CD8-positive, alpha-beta memory T cell (primary cell): ENCODE data around the gene PKMYT1. TPM values are rescaled to one million over a fixed set of nuclear protein-coding genes. Genes with fewer than 3 reads are reported as not detected.

Experiments
- CTCF ChIA-PET: fragments of 350-600 bp; sonication (Branson Sonifier 250); formaldehyde crosslinking; loops from one replicate; lab custom pipeline; 2021; ENCODE audit warnings: antibody characterized with exemption; lab: Charles Lee
- POLR2A ChIA-PET: fragments of 350-600 bp; sonication (Branson Sonifier 250); formaldehyde crosslinking; loops from one replicate; lab custom pipeline; 2021; ENCODE audit warnings: antibody characterized with exemption; lab: Charles Lee
- DNase-seq, 5 donors: peaks; one replicate each; pipeline versions ENCODE4 v3.0.0 to v3.0.0-alpha.2; 2020 to 2022; ENCODE audit warnings: mixed read lengths in 1 of 5
- H3K27ac ChIP-seq: one replicate; pipeline ENCODE4 v1.7.0; 2013; ENCODE audit warnings: low read depth, mild to moderate bottlenecking, low read length, moderate library complexity
- H3K27me3 ChIP-seq: 2 replicates; pipeline ENCODE4 v1.7.0; 2013; ENCODE audit warnings: low read length, mild to moderate bottlenecking; ENCODE audit not compliant: insufficient read depth, poor library complexity, severe bottlenecking
- H3K36me3 ChIP-seq: 2 replicates; pipeline ENCODE4 v1.7.0; 2013; ENCODE audit warnings: mild to moderate bottlenecking, low read length, moderate library complexity; ENCODE audit not compliant: insufficient read depth
- H3K4me1 ChIP-seq: 2 replicates; pipeline ENCODE4 v1.7.0; 2013; ENCODE audit warnings: mild to moderate bottlenecking, low read length, moderate library complexity; ENCODE audit not compliant: insufficient read depth
- H3K4me3 ChIP-seq: 2 replicates; pipeline ENCODE4 v1.7.0; 2013; ENCODE audit warnings: mild to moderate bottlenecking, low read length
- H3K9me3 ChIP-seq: 2 replicates; pipeline ENCODE4 v1.7.0; 2013; ENCODE audit warnings: mild to moderate bottlenecking, low read length
- H3K27ac Mint-ChIP-seq, 8 donors: one replicate each; pipeline ENCODE4 v1.8.0; 2020 to 2021; ENCODE audit warnings: mixed read lengths in 8 of 8, mild to moderate bottlenecking in 6 of 8, inconsistent platforms in 3 of 8, moderate library complexity in 3 of 8
- H3K27me3 Mint-ChIP-seq, 2 donors: one replicate each; pipeline ENCODE4 v1.8.0; 2020 to 2021; ENCODE audit warnings: mixed read lengths in 2 of 2, mild to moderate bottlenecking in 1 of 2, moderate library complexity in 1 of 2
- H3K36me3 Mint-ChIP-seq, 3 donors: one replicate each; pipeline ENCODE4 v1.8.0; 2020 to 2021; ENCODE audit warnings: mixed read lengths in 3 of 3, inconsistent platforms in 1 of 3, mild to moderate bottlenecking in 1 of 3
- H3K4me1 Mint-ChIP-seq, 3 donors: one replicate each; pipeline ENCODE4 v1.8.0; 2020 to 2021; ENCODE audit warnings: mixed read lengths in 3 of 3, inconsistent platforms in 1 of 3, mild to moderate bottlenecking in 1 of 3
- H3K4me3 Mint-ChIP-seq, 7 donors: one replicate each; pipeline ENCODE4 v1.8.0; 2020 to 2021; ENCODE audit warnings: mixed read lengths in 7 of 7, mild to moderate bottlenecking in 6 of 7, moderate library complexity in 4 of 7, inconsistent platforms in 2 of 7
- H3K9me3 Mint-ChIP-seq, 5 donors: one replicate each; pipeline ENCODE4 v1.8.0; 2020 to 2022; ENCODE audit warnings: mixed read lengths in 5 of 5, mild to moderate bottlenecking in 3 of 5, moderate library complexity in 2 of 5, inconsistent platforms in 1 of 5
- polyA plus RNA-seq: library from polyadenylated mRNA; unstranded; fragments of 300-500 nt; fragmentation: Illumina TruSeq; gene quantifications from one replicate; pipeline ENCODE4 v1.2.3, GENCODE V29; 2021
- total RNA-seq, 2 experiments: library from RNA; stranded (reverse); gene quantifications; one replicate each; pipeline ENCODE4 v1.2.3, GENCODE V29; 2021

PKMYT1 gene
- total and polyA plus RNA-seq, 3 experiments from 2014 or later: 0.18 to 112 (median 103) TPM

DNA sequence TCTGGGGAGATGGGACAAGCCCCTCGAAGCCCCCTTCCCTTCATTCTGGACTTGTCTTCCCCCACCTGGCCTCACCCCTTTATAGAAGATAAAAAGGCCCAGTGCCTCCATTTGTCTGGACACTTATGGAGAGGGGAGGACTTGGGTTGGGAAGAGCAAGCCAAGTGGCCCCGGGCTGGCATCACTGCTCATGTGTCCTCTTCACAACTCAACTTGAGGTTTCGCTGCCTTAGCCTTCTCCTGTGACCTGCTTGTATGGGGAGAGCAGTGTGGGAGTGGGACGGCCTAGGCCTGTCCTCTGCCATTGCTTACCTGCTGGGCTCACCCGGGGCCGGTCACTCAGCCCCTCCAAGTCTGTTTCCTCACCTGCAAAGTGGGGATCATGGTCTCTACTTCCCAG is 9.7 kb downstream of the PKMYT1 start:
- Mint-ChIP-seq H3K9me3 (no peaks in the 10 kb centered on the region), H3K27me3 (peaks cover 6 to 21% of the 10 kb centered on the region in 2 donors), H3K27ac (peak overlapping the region in 1 of 8 donors; percentile 24), H3K4me1 (peaks cover 6 to 28% (median 11%) of the 10 kb centered on the region in 3 donors), H3K4me3 (peak overlapping the region; percentile 43 to 83 (median 65)), H3K36me3 (no peaks in the 10 kb centered on the region)
- H3K4me3 ChIP-seq: peak overlapping the region; percentile 71
- peaks cover 22% of the 10 kb centered on the region for H3K4me1 ChIP-seq
- DNase-seq: no peak
- H3K36me3 ChIP-seq: no peaks in the 10 kb centered on the region
- ChIA-PET POLR2A (no interaction called here), CTCF (interaction anchor here (1.4 kb wide), 1 partner anchor 10 kb away, joined by 3 read pairs; the partner anchor contains the start of gene PKMYT1)
- H3K9me3 ChIP-seq: no peaks in the 10 kb centered on the region
- peaks cover 22% of the 10 kb centered on the region for H3K27me3 ChIP-seq
- H3K27ac ChIP-seq: peak overlapping the region; percentile 39

DNA sequence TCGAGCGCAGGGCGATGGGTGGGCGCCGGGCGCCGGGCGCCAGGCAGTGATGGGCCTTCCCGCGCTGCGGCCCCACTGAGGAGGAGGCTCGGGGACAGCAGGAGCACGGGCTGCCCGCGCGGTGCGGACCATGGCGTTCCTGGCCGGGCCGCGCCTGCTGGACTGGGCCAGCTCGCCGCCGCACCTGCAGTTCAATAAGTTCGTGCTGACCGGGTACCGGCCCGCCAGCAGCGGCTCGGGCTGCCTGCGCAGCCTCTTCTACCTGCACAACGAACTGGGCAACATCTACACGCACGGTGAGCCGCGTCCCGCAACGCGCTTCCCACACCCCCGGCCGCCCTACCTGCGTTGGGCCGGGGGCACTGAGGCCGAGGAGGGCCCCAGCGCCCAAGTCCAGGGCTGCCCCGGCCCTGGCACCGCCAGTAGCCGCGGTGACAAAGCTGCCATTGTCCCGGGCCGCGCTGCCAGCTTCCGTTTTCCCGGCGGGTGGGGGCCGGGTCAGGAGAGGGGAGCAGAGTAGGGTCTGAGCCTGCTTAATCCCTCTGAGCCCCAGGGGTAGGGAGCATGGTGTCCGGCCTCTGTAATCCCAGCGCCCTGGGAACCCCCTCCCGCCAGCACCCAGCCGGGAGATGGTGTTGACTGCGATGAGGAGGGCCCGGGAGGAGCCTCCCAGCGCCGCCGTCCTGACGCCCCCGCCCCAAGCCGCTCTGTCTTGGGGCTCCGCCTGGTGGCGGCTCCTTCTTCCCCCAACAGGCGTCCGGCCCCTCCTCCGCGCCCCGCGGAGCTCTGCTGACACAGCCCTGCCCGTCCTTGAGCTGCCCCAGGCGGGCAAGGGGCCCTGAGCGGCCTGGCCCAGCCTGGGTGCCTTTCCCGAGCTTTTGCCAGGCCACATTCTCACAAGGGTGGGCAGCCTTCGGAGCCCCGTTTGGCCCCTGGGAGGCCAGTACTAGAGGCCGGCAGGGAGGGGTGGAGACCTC is 10.4 kb downstream of the PKMYT1 start:
- ChIA-PET CTCF (interaction anchor here (0.7 to 1.4 kb wide), 3 partner anchors 9 to 11 kb away, joined by 3 to 4 read pairs (median 3); partner anchors contain the start of gene PKMYT1), POLR2A (no interaction called here)
- H3K27me3 Mint-ChIP-seq: peaks cover 11 to 24% of the 10 kb centered on the region in 2 donors
- H3K36me3 Mint-ChIP-seq: no peaks in the 10 kb centered on the region
- H3K9me3 Mint-ChIP-seq: no peaks in the 10 kb centered on the region
- H3K9me3 ChIP-seq: no peaks in the 10 kb centered on the region
- peaks cover 27% of the 10 kb centered on the region for H3K4me1 ChIP-seq
- no peaks in the 10 kb centered on the region for H3K36me3 ChIP-seq
- peak overlapping the region; percentile 39 for H3K27ac ChIP-seq
- peaks cover 10 to 35% (median 11%) of the 10 kb centered on the region in 3 donors for H3K4me1 Mint-ChIP-seq
- peak overlapping the region; percentile 15 to 88 (median 64) for H3K4me3 Mint-ChIP-seq
- DNase-seq: peak; percentile 40 to 71 (median 55)
- H3K27me3 ChIP-seq: peaks cover 26% of the 10 kb centered on the region
- H3K27ac Mint-ChIP-seq: no peak overlapping the region
- H3K4me3 ChIP-seq: peak overlapping the region; percentile 71

DNA sequence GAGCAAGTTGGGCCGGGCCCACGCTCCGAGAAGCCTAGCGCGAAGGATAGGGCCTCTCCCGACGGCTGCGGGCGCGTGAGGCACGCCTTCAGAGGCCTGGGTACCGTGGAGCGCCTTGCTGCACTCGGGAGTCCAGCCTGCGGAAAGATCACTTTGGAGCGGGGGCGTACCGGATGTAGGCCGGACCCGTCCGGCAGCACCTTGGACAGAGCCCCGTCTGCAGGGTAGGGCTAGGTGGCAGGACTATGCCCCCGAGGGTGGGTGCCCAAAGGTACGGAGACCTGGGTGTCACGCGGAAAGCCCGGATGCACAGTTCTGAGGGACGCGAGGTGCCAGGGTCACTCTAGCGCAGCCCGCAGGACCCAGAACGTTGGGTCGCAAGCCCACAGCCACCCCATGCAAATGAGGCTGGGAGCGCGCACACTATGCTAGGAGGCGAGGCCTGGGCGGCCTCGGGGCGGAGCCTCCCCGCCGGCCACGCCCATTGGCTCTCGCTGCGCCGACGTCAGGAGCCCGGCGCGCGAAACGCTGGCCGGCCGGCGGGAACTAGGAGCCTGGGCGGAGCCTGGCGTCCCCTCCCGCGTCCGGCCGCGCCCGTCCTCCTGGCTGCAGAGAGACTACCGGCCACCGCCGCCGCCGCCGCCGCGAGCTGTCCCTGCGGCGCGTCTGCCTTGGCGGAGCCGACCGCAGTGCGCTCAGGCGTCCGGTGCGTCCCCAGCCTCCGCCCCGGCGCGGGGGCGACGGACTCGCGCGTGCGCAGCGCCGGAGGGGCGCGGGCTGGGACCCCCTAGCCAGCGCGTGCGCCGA is 11.3 kb downstream of the PKMYT1 start, which contains the start of gene PAQR4:
Gene PAQR4 (plus strand): TSS at position 611 of the 807 bp plus-strand sequence. CDS start 327 bp downstream, outside the sequence.
- no peaks in the 10 kb centered on the region for H3K36me3 ChIP-seq
- no peaks in the 10 kb centered on the region for H3K9me3 ChIP-seq
- POLR2A ChIA-PET: no interaction called here
- no peaks in the 10 kb centered on the region for H3K9me3 Mint-ChIP-seq
- peak within 1 kb of the TSS; percentile 67 to 88 (median 73) for H3K4me3 Mint-ChIP-seq
- H3K27ac Mint-ChIP-seq: peak within 1 kb of the TSS in 2 of 8 donors; percentile 48 to 56
- DNase-seq: peak; percentile 69 to 76 (median 71)
- peaks cover 35% of the 10 kb centered on the region for H3K27me3 ChIP-seq
- peak within 1 kb of the TSS; percentile 71 for H3K4me3 ChIP-seq
- CTCF ChIA-PET: interaction anchor here (0.7 to 1.2 kb wide), 2 partner anchors 8 to 12 kb away, joined by 3 to 4 read pairs; no protein-coding TSS in a partner anchor
- peaks cover 14 to 29% of the 10 kb centered on the region in 2 donors for H3K27me3 Mint-ChIP-seq
- peak within 1 kb of the TSS; percentile 39 for H3K27ac ChIP-seq
- peaks cover 12 to 44% (median 15%) of the 10 kb centered on the region in 3 donors for H3K4me1 Mint-ChIP-seq
- peaks cover 36% of the 10 kb centered on the region for H3K4me1 ChIP-seq
- no peaks in the 10 kb centered on the region for H3K36me3 Mint-ChIP-seq

DNA sequence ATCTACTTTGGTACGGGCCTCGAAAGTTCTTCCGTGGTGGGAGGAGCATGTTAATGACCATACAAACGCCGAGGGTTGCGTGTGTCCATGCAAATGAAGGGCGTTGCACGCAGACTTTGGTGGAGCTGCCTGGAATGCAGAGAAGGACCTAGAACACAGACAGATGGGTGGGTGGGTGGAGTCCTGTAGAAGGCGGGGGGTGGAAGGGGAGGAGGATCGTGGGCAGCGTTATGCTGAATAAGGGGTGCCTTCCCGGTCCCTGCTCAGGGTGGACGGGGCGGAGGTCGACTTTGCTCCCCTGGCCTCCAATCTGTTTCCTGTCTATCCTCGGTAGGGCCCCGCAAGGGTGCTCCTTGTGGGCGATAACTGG is 11.9 kb downstream of the PKMYT1 start:
- CTCF ChIA-PET: no interaction called here

DNA sequence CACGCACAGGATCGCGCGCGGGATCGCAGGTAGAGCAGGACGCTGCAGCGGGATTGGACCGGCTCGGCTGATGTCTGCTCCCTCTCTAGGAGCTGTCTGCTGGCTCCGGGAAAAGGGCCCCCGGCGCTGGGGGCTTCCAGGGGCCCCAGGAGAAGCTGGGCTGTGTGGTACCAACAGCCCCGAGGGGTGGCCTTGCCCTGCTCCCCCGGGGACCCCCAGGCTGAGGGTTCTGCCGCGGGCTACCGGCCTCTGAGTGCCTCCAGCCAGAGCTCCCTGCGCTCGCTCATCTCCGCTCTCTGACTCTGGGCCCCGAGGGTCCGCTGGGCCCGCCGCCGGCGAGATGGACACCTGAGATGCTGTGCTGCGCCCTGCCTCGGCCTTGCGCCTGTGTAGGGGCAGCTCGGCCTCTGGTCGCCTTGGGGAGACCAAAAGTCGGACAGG is 12.5 kb downstream of the PKMYT1 start:
- Histone ChIP-seq H3K9me3 (no peaks in the 10 kb centered on the region), H3K4me3 (peak overlapping the region; percentile 12), H3K27me3 (peaks cover 40% of the 10 kb centered on the region), H3K4me1 (peaks cover 42% of the 10 kb centered on the region), H3K27ac (no peak overlapping the region), H3K36me3 (no peaks in the 10 kb centered on the region)
- DNase-seq: no peak
- Mint-ChIP-seq H3K36me3 (no peaks in the 10 kb centered on the region), H3K4me1 (peaks cover 14 to 52% (median 15%) of the 10 kb centered on the region in 3 donors), H3K9me3 (no peaks in the 10 kb centered on the region), H3K27ac (peak overlapping the region in 1 of 8 donors; percentile 56), H3K27me3 (peaks cover 14 to 32% of the 10 kb centered on the region in 2 donors), H3K4me3 (peak overlapping the region in 2 of 7 donors; percentile 73 to 74)
- ChIA-PET POLR2A (no interaction called here), CTCF (interaction anchor here (1.0 kb wide), 1 partner anchor 15 kb away, joined by 3 read pairs; no protein-coding TSS in a partner anchor)

More for the DNA sequence above, 11.9 kb downstream of the PKMYT1 start:
- Mint-ChIP-seq H3K27me3 (peaks cover 14 to 29% of the 10 kb centered on the region in 2 donors), H3K4me3 (peak overlapping the region; percentile 67 to 88 (median 73)), H3K4me1 (peaks cover 14 to 49% (median 15%) of the 10 kb centered on the region in 3 donors), H3K27ac (peak overlapping the region in 2 of 8 donors; percentile 48 to 56), H3K36me3 (no peaks in the 10 kb centered on the region), H3K9me3 (no peaks in the 10 kb centered on the region)
- POLR2A ChIA-PET: no interaction called here
- no peak for DNase-seq
- Histone ChIP-seq H3K4me3 (peak overlapping the region; percentile 71), H3K27ac (no peak overlapping the region), H3K9me3 (no peaks in the 10 kb centered on the region), H3K27me3 (peaks cover 40% of the 10 kb centered on the region), H3K4me1 (peaks cover 41% of the 10 kb centered on the region), H3K36me3 (no peaks in the 10 kb centered on the region)

DNA sequence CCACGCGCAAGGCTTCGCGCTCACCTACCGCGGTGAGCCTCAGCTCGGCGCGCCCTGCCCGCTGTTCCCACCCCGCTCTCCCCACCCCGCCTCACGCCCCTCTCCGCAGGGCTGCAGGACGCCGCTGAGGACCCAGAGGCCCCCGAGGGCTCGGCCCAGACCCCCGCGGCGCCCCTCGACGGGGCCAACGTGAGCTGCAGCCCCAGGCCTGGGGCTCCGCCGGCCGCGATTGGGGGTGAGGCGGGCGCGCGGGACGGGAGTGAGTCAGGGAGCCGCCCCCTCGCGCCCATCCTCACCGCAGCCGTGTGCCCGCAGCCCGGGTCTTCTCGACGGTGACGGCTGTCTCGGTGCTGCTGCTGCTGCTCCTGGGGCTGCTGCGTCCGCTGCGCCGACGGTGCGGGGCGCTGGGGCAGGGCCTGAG is 13.0 kb downstream of the PKMYT1 start:
- no peaks in the 10 kb centered on the region for H3K9me3 ChIP-seq
- POLR2A ChIA-PET: no interaction called here
- peaks cover 43% of the 10 kb centered on the region for H3K4me1 ChIP-seq
- no peak overlapping the region for H3K27ac Mint-ChIP-seq
- peak overlapping the region in 1 of 7 donors; percentile 50 for H3K4me3 Mint-ChIP-seq
- H3K4me3 ChIP-seq: no peak overlapping the region
- no peaks in the 10 kb centered on the region for H3K36me3 ChIP-seq
- peaks cover 40% of the 10 kb centered on the region for H3K27me3 ChIP-seq
- no peaks in the 10 kb centered on the region for H3K9me3 Mint-ChIP-seq
- no peaks in the 10 kb centered on the region for H3K36me3 Mint-ChIP-seq
- peaks cover 15 to 33% of the 10 kb centered on the region in 2 donors for H3K27me3 Mint-ChIP-seq
- CTCF ChIA-PET: interaction anchor here (1.0 to 1.5 kb wide), 2 partner anchors 16 to 65 kb away, joined by 3 read pairs; no protein-coding TSS in a partner anchor
- no peak for DNase-seq
- peaks cover 14 to 57% (median 15%) of the 10 kb centered on the region in 3 donors for H3K4me1 Mint-ChIP-seq
- no peak overlapping the region for H3K27ac ChIP-seq

DNA sequence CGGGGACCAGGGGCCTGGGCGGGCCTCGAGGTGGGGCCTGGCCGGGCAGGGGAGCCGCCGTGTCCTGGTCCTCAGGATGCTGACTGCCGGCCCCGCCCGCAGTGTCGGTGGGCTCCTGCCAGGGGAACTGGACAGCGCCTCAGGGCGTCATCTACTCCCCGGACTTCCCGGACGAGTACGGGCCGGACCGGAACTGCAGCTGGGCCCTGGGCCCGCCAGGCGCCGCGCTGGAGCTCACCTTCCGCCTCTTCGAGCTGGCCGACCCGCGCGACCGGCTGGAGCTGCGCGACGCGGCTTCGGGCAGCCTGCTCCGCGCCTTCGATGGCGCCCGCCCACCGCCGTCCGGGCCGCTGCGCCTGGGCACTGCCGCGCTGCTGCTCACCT is 13.4 kb downstream of the PKMYT1 start:
- POLR2A ChIA-PET: no interaction called here
- no peak overlapping the region for H3K27ac ChIP-seq
- H3K4me3 ChIP-seq: no peak overlapping the region
- CTCF ChIA-PET: interaction anchor here (1.0 to 1.5 kb wide), 2 partner anchors 16 to 65 kb away, joined by 3 read pairs; no protein-coding TSS in a partner anchor
- Mint-ChIP-seq H3K27me3 (peaks cover 18 to 32% of the 10 kb centered on the region in 2 donors), H3K9me3 (no peaks in the 10 kb centered on the region), H3K36me3 (no peaks in the 10 kb centered on the region), H3K27ac (no peak overlapping the region), H3K4me1 (peaks cover 15 to 60% (median 16%) of the 10 kb centered on the region in 3 donors), H3K4me3 (no peak overlapping the region)
- peaks cover 47% of the 10 kb centered on the region for H3K4me1 ChIP-seq
- H3K9me3 ChIP-seq: no peaks in the 10 kb centered on the region
- DNase-seq: peak in 1 of 5 donors; percentile 8
- H3K36me3 ChIP-seq: no peaks in the 10 kb centered on the region
- peaks cover 40% of the 10 kb centered on the region for H3K27me3 ChIP-seq
